Inferior parietal cortex (tissue), 1 donor: ENCODE data around the gene AK2.
"Not testable (repeated sequence)": the region's sequence is repeated elsewhere in the genome, so short reads cannot be mapped to it uniquely, and the experiment has no call there.

Source experiments
- DNase-seq: peaks from one replicate; pipeline ENCODE4 v3.0.0-alpha.2; 2016; ENCODE audit errors: extremely low spot score

The AK2 gene

GRCh38 chr1:32975055-32975454, 61.6 kb downstream of the AK2 start:
- DNase-seq: not testable (repeated sequence)

GRCh38 chr1:32973458-32973857, 63.2 kb downstream of the AK2 start:
- not testable (repeated sequence) for DNase-seq

GRCh38 chr1:32972814-32973428, 63.8 kb downstream of the AK2 start:
- DNase-seq: peak; percentile 65

GRCh38 chr1:32971576-32971975, 65.1 kb downstream of the AK2 start:
- DNase-seq: no peak

- no peak for DNase-seq
Observed at GRCh38 chr1:32971156-32971555, 65.5 kb downstream of the AK2 start.

GRCh38 chr1:32969566-32969965, 67.1 kb downstream of the AK2 start:
- no peak for DNase-seq

- no peak for DNase-seq
Observed at GRCh38 chr1:32967888-32968568, 68.7 kb downstream of the AK2 start.

- no peak for DNase-seq
Observed at GRCh38 chr1:32966900-32967299, 69.8 kb downstream of the AK2 start.

GRCh38 chr1:32965251-32965747, 71.4 kb downstream of the AK2 start:
- no peak for DNase-seq

- DNase-seq: peak; percentile 94
Observed at GRCh38 chr1:32964461-32965250, 72.0 kb downstream of the AK2 start, which contains the start of gene RNF19B. Gene RNF19B, minus strand, starts transcription at chr1:32964809. Its CDS starts 124 bp downstream, at chr1:32964685.

- DNase-seq: no peak
Observed at GRCh38 chr1:32963746-32964460, 72.8 kb downstream of the AK2 start.

GRCh38 chr1:32962248-32962896, 74.3 kb downstream of the AK2 start:
- DNase-seq: no peak

- no peak for DNase-seq
Observed at GRCh38 chr1:32960819-32961355, 75.8 kb downstream of the AK2 start.

GRCh38 chr1:32960342-32960741, 76.3 kb downstream of the AK2 start:
- DNase-seq: no peak

GRCh38 chr1:32958827-32959226, 77.9 kb downstream of the AK2 start:
- DNase-seq: no peak
